Subcutaneous adipose tissue (tissue), 4 donors: ENCODE measurements around the gene COX7B2. TPM values are rescaled to one million over a fixed set of nuclear protein-coding genes. Genes with fewer than 3 reads are reported as not detected.

Source experiments
- total RNA-seq, 4 donors: library from RNA; depleted of rRNA; stranded (reverse); fragments of >200 nt; gene quantifications; one replicate each; pipeline ENCODE4 v1.1.0, GENCODE V29; 2016
- TF ChIP-seq, protein P1 (sequence below): fragments of 450-650 bp; IDR thresholded peaks from one replicate; pipeline ENCODE4 v1.5.1; 2016; ENCODE audit warnings: low read depth, mild to moderate bottlenecking, control low read depth, antibody characterized with exemption, moderate library complexity

The COX7B2 gene
- total RNA-seq, 4 donors from 2014 or later = not detected

DNA sequence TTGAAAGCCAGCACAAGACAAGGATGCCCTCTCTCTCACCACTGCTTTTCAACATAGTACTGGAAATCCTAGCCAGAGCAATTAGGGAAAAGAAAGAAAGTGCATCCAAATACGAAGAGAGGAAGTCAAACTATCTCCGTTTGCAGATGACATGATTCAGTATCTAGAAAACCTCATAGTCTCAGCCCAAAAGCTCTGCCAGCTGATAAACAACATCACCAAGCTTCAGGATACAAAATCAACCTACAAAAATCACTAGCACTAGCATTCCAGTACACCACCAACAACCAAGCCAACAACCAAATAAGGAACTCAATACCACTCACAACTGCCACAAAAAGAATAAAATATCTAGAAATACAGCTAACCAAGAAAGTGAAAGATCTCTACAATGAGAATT is 38.6 kb downstream of the COX7B2 start:
- TF ChIP-seq, protein P1, sequence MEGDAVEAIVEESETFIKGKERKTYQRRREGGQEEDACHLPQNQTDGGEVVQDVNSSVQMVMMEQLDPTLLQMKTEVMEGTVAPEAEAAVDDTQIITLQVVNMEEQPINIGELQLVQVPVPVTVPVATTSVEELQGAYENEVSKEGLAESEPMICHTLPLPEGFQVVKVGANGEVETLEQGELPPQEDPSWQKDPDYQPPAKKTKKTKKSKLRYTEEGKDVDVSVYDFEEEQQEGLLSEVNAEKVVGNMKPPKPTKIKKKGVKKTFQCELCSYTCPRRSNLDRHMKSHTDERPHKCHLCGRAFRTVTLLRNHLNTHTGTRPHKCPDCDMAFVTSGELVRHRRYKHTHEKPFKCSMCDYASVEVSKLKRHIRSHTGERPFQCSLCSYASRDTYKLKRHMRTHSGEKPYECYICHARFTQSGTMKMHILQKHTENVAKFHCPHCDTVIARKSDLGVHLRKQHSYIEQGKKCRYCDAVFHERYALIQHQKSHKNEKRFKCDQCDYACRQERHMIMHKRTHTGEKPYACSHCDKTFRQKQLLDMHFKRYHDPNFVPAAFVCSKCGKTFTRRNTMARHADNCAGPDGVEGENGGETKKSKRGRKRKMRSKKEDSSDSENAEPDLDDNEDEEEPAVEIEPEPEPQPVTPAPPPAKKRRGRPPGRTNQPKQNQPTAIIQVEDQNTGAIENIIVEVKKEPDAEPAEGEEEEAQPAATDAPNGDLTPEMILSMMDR = no peak

GRCh38 chr4:46856333-46856732 is 52.7 kb downstream of the COX7B2 start:
- TF ChIP-seq, protein P1 = no peak

GRCh38 chr4:46852800-46853199 is 56.2 kb downstream of the COX7B2 start:
- TF ChIP-seq, protein P1 = no peak

DNA sequence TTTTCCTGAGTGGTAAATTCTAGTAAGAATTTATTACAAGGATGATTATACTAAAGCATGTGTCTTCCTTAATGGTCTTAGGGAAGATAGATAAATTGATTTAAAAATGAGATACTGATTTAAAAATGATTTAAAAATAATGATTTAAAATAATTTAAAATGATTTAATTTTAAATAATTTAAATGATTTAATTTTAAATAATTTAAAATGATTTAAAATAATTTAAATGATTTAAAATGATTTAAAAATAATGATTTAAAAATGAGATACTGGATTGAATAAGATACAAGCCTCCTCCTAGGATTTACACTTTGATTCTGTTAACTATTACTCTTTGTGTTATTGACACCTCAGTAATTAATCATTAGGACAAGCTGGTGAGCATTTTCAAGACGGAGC is 59.0 kb downstream of the COX7B2 start:
- TF ChIP-seq, protein P1 = no peak

DNA sequence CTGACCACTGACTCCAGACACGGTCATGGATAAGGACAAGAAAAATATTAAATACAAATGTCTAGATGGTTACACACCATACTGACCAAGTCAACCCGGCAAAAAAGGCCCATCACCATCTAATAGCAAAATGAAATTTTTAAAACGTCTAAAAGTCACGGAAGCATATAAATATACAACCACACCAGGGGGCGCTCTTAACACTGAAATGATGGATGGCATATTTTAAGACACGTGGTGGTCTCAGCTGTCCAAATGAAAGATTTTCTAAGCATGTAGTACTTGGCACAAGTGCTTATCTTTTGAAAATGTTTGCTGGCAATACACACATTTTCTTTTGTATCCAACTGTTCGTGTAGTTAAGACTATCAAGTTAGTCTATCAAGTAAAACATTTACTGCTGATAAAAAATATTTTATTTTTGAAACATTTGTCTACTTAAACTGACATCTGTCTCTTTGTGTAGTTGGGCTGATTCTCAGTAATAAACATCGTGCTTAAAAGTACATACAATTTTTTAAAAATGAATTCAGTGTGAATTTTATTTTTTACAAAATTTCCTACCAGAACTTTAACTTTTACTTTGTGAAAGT is 64.6 kb downstream of the COX7B2 start:
- TF ChIP-seq, protein P1 = no peak

GRCh38 chr4:46839128-46839527 is 69.9 kb downstream of the COX7B2 start:
- TF ChIP-seq, protein P1 = no peak

- TF ChIP-seq, protein P1 = no peak
Measured at GRCh38 chr4:46837639-46838038, 71.4 kb downstream of the COX7B2 start.
